Measurements from ENCODE around the gene NCOA5. TPM values are rescaled to one million over a fixed set of nuclear protein-coding genes. Genes with fewer than 3 reads are reported as not detected.

The NCOA5 gene
- total and polyA plus RNA-seq, 9 of the 15 experiments (the other 6 are each of a cell fraction or from before 2014, with no cell fraction given), result 3.9 to 22.8 (median 13.8) TPM

GRCh38 chr20:46021361-46022359, 68.1 kb downstream of the NCOA5 start (continued):
- TF ChIP-seq, protein P1, sequence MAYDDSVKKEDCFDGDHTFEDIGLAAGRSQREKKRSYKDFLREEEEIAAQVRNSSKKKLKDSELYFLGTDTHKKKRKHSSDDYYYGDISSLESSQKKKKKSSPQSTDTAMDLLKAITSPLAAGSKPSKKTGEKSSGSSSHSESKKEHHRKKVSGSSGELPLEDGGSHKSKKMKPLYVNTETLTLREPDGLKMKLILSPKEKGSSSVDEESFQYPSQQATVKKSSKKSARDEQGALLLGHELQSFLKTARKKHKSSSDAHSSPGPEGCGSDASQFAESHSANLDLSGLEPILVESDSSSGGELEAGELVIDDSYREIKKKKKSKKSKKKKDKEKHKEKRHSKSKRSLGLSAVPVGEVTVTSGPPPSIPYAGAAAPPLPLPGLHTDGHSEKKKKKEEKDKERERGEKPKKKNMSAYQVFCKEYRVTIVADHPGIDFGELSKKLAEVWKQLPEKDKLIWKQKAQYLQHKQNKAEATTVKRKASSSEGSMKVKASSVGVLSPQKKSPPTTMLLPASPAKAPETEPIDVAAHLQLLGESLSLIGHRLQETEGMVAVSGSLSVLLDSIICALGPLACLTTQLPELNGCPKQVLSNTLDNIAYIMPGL (CRISPR knock-in tag; IDR thresholded peaks at IDR 0.05), result no peak
- TF ChIP-seq NFIC (IDR thresholded peaks at IDR 0.05), result no peak
- no peak for TF ChIP-seq NCOA2 (IDR thresholded peaks at IDR 0.05; ENCODE audit: partially characterized antibody in 2 of 2)
- TF ChIP-seq, protein P2, sequence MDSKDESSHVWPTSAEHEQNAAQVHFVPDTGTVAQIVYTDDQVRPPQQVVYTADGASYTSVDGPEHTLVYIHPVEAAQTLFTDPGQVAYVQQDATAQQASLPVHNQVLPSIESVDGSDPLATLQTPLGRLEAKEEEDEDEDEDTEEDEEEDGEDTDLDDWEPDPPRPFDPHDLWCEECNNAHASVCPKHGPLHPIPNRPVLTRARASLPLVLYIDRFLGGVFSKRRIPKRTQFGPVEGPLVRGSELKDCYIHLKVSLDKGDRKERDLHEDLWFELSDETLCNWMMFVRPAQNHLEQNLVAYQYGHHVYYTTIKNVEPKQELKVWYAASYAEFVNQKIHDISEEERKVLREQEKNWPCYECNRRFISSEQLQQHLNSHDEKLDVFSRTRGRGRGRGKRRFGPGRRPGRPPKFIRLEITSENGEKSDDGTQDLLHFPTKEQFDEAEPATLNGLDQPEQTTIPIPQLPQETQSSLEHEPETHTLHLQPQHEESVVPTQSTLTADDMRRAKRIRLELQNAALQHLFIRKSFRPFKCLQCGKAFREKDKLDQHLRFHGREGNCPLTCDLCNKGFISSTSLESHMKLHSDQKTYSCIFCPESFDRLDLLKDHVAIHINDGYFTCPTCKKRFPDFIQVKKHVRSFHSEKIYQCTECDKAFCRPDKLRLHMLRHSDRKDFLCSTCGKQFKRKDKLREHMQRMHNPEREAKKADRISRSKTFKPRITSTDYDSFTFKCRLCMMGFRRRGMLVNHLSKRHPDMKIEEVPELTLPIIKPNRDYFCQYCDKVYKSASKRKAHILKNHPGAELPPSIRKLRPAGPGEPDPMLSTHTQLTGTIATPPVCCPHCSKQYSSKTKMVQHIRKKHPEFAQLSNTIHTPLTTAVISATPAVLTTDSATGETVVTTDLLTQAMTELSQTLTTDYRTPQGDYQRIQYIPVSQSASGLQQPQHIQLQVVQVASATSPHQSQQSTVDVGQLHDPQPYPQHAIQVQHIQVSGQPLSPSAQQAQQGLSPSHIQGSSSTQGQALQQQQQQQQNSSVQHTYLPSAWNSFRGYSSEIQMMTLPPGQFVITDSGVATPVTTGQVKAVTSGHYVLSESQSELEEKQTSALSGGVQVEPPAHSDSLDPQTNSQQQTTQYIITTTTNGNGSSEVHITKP (IDR thresholded peaks at IDR 0.05; ENCODE audit: partially characterized antibody), result peak; percentile 55
- TF ChIP-seq ZNF354B (CRISPR knock-in tag; IDR thresholded peaks at IDR 0.05), result no peak
- no peak for TF ChIP-seq ZNF146 (CRISPR knock-in tag; IDR thresholded peaks at IDR 0.05; ENCODE audit: unreplicated experiment)
- TF ChIP-seq ZNF12 (CRISPR knock-in tag; IDR thresholded peaks at IDR 0.05), result no peak
- TF ChIP-seq ZNF695 (CRISPR knock-in tag; IDR thresholded peaks at IDR 0.05), result no peak
- TF ChIP-seq, protein P3, sequence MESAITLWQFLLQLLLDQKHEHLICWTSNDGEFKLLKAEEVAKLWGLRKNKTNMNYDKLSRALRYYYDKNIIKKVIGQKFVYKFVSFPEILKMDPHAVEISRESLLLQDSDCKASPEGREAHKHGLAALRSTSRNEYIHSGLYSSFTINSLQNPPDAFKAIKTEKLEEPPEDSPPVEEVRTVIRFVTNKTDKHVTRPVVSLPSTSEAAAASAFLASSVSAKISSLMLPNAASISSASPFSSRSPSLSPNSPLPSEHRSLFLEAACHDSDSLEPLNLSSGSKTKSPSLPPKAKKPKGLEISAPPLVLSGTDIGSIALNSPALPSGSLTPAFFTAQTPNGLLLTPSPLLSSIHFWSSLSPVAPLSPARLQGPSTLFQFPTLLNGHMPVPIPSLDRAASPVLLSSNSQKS (CRISPR knock-in tag; IDR thresholded peaks at IDR 0.05), result no peak
- TF ChIP-seq, protein P4, sequence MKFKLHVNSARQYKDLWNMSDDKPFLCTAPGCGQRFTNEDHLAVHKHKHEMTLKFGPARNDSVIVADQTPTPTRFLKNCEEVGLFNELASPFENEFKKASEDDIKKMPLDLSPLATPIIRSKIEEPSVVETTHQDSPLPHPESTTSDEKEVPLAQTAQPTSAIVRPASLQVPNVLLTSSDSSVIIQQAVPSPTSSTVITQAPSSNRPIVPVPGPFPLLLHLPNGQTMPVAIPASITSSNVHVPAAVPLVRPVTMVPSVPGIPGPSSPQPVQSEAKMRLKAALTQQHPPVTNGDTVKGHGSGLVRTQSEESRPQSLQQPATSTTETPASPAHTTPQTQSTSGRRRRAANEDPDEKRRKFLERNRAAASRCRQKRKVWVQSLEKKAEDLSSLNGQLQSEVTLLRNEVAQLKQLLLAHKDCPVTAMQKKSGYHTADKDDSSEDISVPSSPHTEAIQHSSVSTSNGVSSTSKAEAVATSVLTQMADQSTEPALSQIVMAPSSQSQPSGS (CRISPR knock-in tag; IDR thresholded peaks at IDR 0.05), result no peak
- no peak for TF ChIP-seq BCLAF1 (IDR thresholded peaks at IDR 0.05; ENCODE audit: borderline replicate concordance in 1 of 2, control insufficient read depth in 1 of 2, low read depth in 2 of 2, low read length in 1 of 2)
- TF ChIP-seq, protein P5, sequence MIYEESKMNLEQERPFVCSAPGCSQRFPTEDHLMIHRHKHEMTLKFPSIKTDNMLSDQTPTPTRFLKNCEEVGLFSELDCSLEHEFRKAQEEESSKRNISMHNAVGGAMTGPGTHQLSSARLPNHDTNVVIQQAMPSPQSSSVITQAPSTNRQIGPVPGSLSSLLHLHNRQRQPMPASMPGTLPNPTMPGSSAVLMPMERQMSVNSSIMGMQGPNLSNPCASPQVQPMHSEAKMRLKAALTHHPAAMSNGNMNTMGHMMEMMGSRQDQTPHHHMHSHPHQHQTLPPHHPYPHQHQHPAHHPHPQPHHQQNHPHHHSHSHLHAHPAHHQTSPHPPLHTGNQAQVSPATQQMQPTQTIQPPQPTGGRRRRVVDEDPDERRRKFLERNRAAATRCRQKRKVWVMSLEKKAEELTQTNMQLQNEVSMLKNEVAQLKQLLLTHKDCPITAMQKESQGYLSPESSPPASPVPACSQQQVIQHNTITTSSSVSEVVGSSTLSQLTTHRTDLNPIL (CRISPR knock-in tag; IDR thresholded peaks at IDR 0.05), result no peak
- no peak for TF ChIP-seq NBN (IDR thresholded peaks at IDR 0.05; ENCODE audit: low read depth)
